ENCODE results near the gene POLR2E. TPM values are rescaled to one million over a fixed set of nuclear protein-coding genes. Genes with fewer than 3 reads are reported as not detected.

The POLR2E gene
- total and polyA plus RNA-seq, 2 of the 13 experiments (the other 11 are each of a cell fraction or from before 2014, with no cell fraction given): 140 to 272 TPM

GRCh38 chr19:1113986-1114483, 18.9 kb upstream of the POLR2E start:
- no TSS peak for BruUV-seq (replicated peaks)
- Histone ChIP-seq H3K4me2 (ENCODE audit: low read depth, low read length) (peak overlapping the region; percentile 75), H3K9ac (ENCODE audit: insufficient read depth, low read depth, low read length) (peak overlapping the region; percentile 61), H3K79me2 (ENCODE audit: insufficient read depth, low read length) (no peaks in the 10 kb centered on the region), H3K36me3 (replicated peaks in 1 of 2; ENCODE audit: control insufficient read depth in 1 of 2, insufficient read depth in 2 of 2, low read length in 2 of 2) (peaks cover 10 to 17% of the 10 kb centered on the region in 2 experiments; a peak in 3 of 5 replicates), H2AFZ (ENCODE audit: low read length) (no peak overlapping the region), H3K27ac (ENCODE audit: extremely low read length, insufficient read depth, low read length) (peak overlapping the region; percentile 80), H3K9me3 (ENCODE audit: low read length) (no peaks in the 10 kb centered on the region), H4K20me1 (ENCODE audit: insufficient read depth, low read length) (no peaks in the 10 kb centered on the region), H3K4me3 (replicated peaks in 1 of 3; ENCODE audit: insufficient read depth in 1 of 3, low read depth in 2 of 3, low read length in 3 of 3) (peak overlapping the region in 2 of 3 experiments; percentile 29 to 60; a peak in 2 of 6 replicates), H3K4me1 (ENCODE audit: insufficient read depth, low read length) (peaks cover 15% of the 10 kb centered on the region), H3K27me3 (ENCODE audit: control insufficient read depth in 1 of 2, insufficient read depth in 2 of 2, low read length in 2 of 2) (no peaks in the 10 kb centered on the region; a peak in 1 of 5 replicates)
- intact Hi-C loops (cut with micrococcal nuclease; ENCODE audit: unreplicated experiment) (loop anchor here (5.0 kb wide), 1 partner anchor 78 kb away; no protein-coding TSS in a partner anchor), in situ Hi-C loops (cut with HindIII; ENCODE audit: extremely low pct_ligation_motif_present, low pct_unique_long_range_greater_than_20kb) (loop anchor here (5.0 kb wide), 1 partner anchor 78 kb away; no protein-coding TSS in a partner anchor)
- FAIRE-seq (no peak), DNase-seq (ENCODE audit: low spot score) (no peak), ATAC-seq (no peak)
- POLR2A ChIA-PET: interaction anchor here (0.6 to 3.0 kb wide), 13 partner anchors 9 to 155 kb away, joined by 3 to 28 read pairs (median 6); partner anchors contain the start of genes ATP5F1D, CIRBP, CNN2 and GPX4
- CTCF ChIA-PET (ENCODE audit: low intra/inter-chr PET ratio, low total read pairs): interaction anchor here (1.8 kb wide), 1 partner anchor 80 kb away, joined by 28 read pairs; no protein-coding TSS in a partner anchor
- WGBS (ENCODE audit: low lambda C conversion rate): 97% methylated on average over 17 of the region's 25 CpGs
- TF ChIP-seq ZNF160 (CRISPR knock-in tag; IDR thresholded peaks at IDR 0.05): no peak
- no peak for TF ChIP-seq TBX2 (CRISPR knock-in tag; IDR thresholded peaks at IDR 0.05; ENCODE audit: borderline replicate concordance)
- no peak for TF ChIP-seq MED1 (CRISPR knock-in tag; IDR thresholded peaks at IDR 0.05)
- TF ChIP-seq HNRNPH1 (optimal IDR thresholded peaks at IDR 0.05; ENCODE audit: low read depth, low read length): no peak
- TF ChIP-seq ZNF629 (CRISPR knock-in tag; conservative IDR thresholded peaks at IDR 0.05): peak; percentile 93
- 0 out of 2 replicates have a peak, but pooled peaks have one; percentile 33 for TF ChIP-seq ZMYM2 (CRISPR knock-in tag; IDR thresholded peaks at IDR 0.05)
- no peak for TF ChIP-seq BRD4 (CRISPR knock-in tag; IDR thresholded peaks at IDR 0.05)
- no peak for TF ChIP-seq HMGA1 (CRISPR knock-in tag; conservative IDR thresholded peaks at IDR 0.05)
- TF ChIP-seq PCBP1 (IDR thresholded peaks at IDR 0.05; ENCODE audit: borderline replicate concordance, low read depth, low read length): 0 out of 2 replicates have a peak, but pooled peaks have one; percentile 30
- TF ChIP-seq ZNF407 (CRISPR knock-in tag; IDR thresholded peaks at IDR 0.05; ENCODE audit: not compliant biosample characterization): no peak
- TF ChIP-seq POLR2AphosphoS2 (IDR thresholded peaks at IDR 0.05; ENCODE audit: low read depth, low read length): no peak
- TF ChIP-seq NR2F2 (IDR thresholded peaks at IDR 0.05; ENCODE audit: borderline replicate concordance, low read depth): no peak
